Gastroesophageal sphincter (tissue), 4 donors: ENCODE data around the gene RMND5B. TPM values are rescaled to one million over a fixed set of nuclear protein-coding genes. Genes with fewer than 3 reads are reported as not detected.

Experiments
- ATAC-seq: fragments of 150-250 bp; one replicate; pipeline ENCODE4 v1.9.1; 2016; ENCODE audit warnings: mild to moderate bottlenecking, moderate library complexity
- H3K27ac ChIP-seq, 4 donors: fragments of 200-600 bp; sonication (generic) in 3 of 4; 1 replicate in 3 of 4; 2 replicates in 1 of 4; pipeline ENCODE4 v1.5.1; 2016 to 2019
- H3K27me3 ChIP-seq: fragments of 200-600 bp; sonication (generic); one replicate; pipeline ENCODE4 v1.5.1; 2019
- H3K36me3 ChIP-seq, 2 donors: fragments of 200-600 bp; sonication (generic); one replicate each; pipeline ENCODE4 v1.5.1; 2019; ENCODE audit warnings: control low read depth in 1 of 2
- H3K4me1 ChIP-seq, 3 donors: fragments of 200-600 bp; sonication (generic); 1 replicate in 2 of 3; 2 replicates in 1 of 3; pipeline ENCODE4 v1.5.1; 2016 to 2019; ENCODE audit warnings: control low read depth in 2 of 3
- H3K4me3 ChIP-seq, 2 donors: fragments of 200-600 bp; sonication (generic); one replicate each; pipeline ENCODE4 v1.5.1; 2019; ENCODE audit warnings: mild to moderate bottlenecking in 1 of 2, moderate library complexity in 1 of 2
- H3K9me3 ChIP-seq, 3 donors: fragments of 200-600 bp; sonication (generic); one replicate each; pipeline ENCODE4 v1.5.1; 2017 to 2019; ENCODE audit warnings: control low read depth in 2 of 3
- CTCF ChIP-seq, 4 experiments: fragments of 200-600 bp in 2 of 4; fragments of 450-650 bp in 2 of 4; sonication (generic) in 1 of 4; IDR thresholded peaks; one replicate each; pipeline ENCODE4 v1.5.1; 2017 to 2019; ENCODE audit warnings: antibody characterized with exemption in 4 of 4, mild to moderate bottlenecking in 2 of 4, moderate library complexity in 2 of 4
- EP300 ChIP-seq: sonication (generic); formaldehyde crosslinking; IDR thresholded peaks from one replicate; pipeline ENCODE4 v1.6.1; 2017; ENCODE audit warnings: antibody characterized with exemption, mild to moderate bottlenecking
- POLR2A ChIP-seq, 2 donors: fragments of 450-650 bp; IDR thresholded peaks; one replicate each; pipeline ENCODE4 v1.6.1; 2017; ENCODE audit warnings: antibody characterized with exemption in 2 of 2, mild to moderate bottlenecking in 2 of 2, moderate library complexity in 1 of 2
- POLR2AphosphoS5 ChIP-seq: sonication (generic); formaldehyde crosslinking; IDR thresholded peaks from one replicate; pipeline ENCODE4 v1.6.1; 2017; ENCODE audit warnings: antibody characterized with exemption
- WGBS, 2 donors: methylation state at CpG; one replicate each; pipeline ENCODE4 v1.1.5; 2018; ENCODE audit warnings: low coverage in 1 of 2; 5-methylcytosine and 5-hydroxymethylcytosine counted together
- total RNA-seq, 4 donors: library from RNA; depleted of rRNA; stranded (reverse); fragments of >200 nt; gene quantifications; one replicate each; pipeline ENCODE4 v1.1.0, GENCODE V29; 2016

The RMND5B gene
- total RNA-seq, 4 donors from 2014 or later = 34.6 to 56.6 (median 41.7) TPM

DNA sequence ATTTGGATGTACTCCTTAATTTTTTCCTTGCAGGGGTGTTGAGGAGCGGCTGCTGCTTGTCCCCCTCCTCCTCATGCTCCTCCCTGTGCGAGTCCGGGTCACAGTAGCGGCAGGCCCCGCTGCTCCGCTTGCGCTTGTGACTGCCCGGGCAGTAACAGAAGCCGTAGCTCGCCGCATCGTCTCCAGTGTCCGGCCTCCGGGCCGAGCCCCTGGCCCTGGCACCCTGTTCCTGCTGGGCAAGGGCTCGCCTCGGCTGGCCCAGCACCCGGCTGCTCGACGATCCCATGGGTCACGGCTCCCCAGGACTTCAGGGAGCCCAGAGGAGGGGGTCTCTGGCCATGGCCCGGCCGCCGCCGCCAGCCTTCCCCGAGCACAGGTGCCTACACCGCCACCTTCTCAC, 56.2 kb downstream of the RMND5B start, which contains the start of gene GMCL2:
Gene GMCL2 (minus strand): TSS at position 358 of the 400 bp plus-strand sequence. CDS start 72 bp downstream, at position 286.
- Histone ChIP-seq H3K9me3 (no peaks in the 10 kb centered on the region), H3K4me3 (no peak within 1 kb of the TSS), H3K36me3 (no peaks in the 10 kb centered on the region), H3K27me3 (peaks cover 14% of the 10 kb centered on the region), H3K27ac (no peak within 1 kb of the TSS), H3K4me1 (no peaks in the 10 kb centered on the region)
- 92 to 100% methylated on average over 3 to 7 of the region's 27 CpGs for WGBS, 2 donors
- ATAC-seq = no peak
- TF ChIP-seq CTCF (IDR thresholded peaks at IDR 0.05) = no peak
- no peak for TF ChIP-seq EP300
- TF ChIP-seq POLR2A (IDR thresholded peaks at IDR 0.05) = no peak
- TF ChIP-seq POLR2AphosphoS5 = no peak

GRCh38 chr5:178189433-178189832, 58.6 kb downstream of the RMND5B start:
- Histone ChIP-seq H3K4me3 (no peak overlapping the region), H3K4me1 (no peaks in the 10 kb centered on the region), H3K27me3 (peaks cover 30% of the 10 kb centered on the region), H3K27ac (no peak overlapping the region), H3K36me3 (no peaks in the 10 kb centered on the region), H3K9me3 (no peaks in the 10 kb centered on the region)
- TF ChIP-seq EP300 (no peak), POLR2A (IDR thresholded peaks at IDR 0.05) (no peak), CTCF (IDR thresholded peaks at IDR 0.05) (no peak), POLR2AphosphoS5 (no peak)
- WGBS, 2 donors = 33 to 50% methylated on average over 2 of the region's 2 CpGs
- ATAC-seq = no peak

GRCh38 chr5:178191661-178192060, 60.8 kb downstream of the RMND5B start:
- TF ChIP-seq CTCF (IDR thresholded peaks at IDR 0.05) (no peak), POLR2AphosphoS5 (no peak), EP300 (no peak), POLR2A (IDR thresholded peaks at IDR 0.05) (no peak)
- Histone ChIP-seq H3K27me3 (peaks cover 30% of the 10 kb centered on the region), H3K9me3 (no peaks in the 10 kb centered on the region), H3K27ac (no peak overlapping the region), H3K36me3 (no peaks in the 10 kb centered on the region), H3K4me1 (no peaks in the 10 kb centered on the region), H3K4me3 (no peak overlapping the region)
- WGBS, 2 donors = 67 to 81% methylated on average over 3 to 4 of the region's 4 CpGs
- ATAC-seq = no peak

DNA sequence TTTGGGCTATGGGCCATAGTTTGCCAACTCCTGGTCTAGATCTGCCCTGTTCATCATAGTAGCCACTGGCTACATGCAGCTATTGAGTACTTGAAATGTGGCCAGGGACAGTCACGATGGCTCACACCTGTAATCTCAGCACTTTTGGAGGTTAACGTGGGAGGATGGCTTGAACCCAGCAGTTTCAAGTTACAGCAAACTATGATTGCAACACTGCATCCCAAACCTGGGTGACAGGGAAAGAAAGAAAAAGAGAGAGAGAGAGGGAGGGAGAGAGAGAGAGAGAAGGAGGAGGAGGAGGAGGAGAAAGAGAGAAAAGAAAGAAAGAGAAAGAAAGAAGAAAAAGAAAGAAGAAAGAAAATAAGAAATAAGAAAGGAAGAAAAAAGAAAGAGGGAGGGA, 61.4 kb downstream of the RMND5B start:
- no peak for ATAC-seq
- WGBS, 2 donors = 60 to 61% methylated on average over 1 to 2 of the region's 2 CpGs
- no peak for TF ChIP-seq EP300
- no peak for TF ChIP-seq POLR2A (IDR thresholded peaks at IDR 0.05)
- no peak for TF ChIP-seq POLR2AphosphoS5
- no peak for TF ChIP-seq CTCF (IDR thresholded peaks at IDR 0.05)
- no peak overlapping the region for H3K27ac ChIP-seq
- H3K9me3 ChIP-seq = no peaks in the 10 kb centered on the region
- no peaks in the 10 kb centered on the region for H3K4me1 ChIP-seq
- no peaks in the 10 kb centered on the region for H3K36me3 ChIP-seq
- H3K27me3 ChIP-seq = peaks cover 30% of the 10 kb centered on the region
- H3K4me3 ChIP-seq = no peak overlapping the region

DNA sequence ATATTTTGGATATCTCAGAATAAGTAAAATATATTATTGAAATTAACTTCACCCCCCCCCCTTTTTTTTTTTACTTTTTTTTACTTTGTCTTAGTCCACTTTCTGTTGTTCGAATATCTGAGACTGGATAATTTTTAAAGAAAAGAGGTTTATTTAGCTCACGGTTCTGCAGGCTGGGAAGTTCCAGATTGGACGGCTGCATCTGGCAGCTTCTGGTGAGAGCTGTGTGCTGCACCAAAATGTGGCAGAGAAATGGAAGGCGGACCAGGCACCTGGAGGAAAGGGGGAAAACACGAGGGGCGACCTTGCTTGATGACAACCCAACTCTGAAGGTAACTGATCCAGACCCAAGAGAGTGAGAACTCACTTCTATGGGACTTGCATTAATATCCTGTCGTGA, 62.0 kb downstream of the RMND5B start:
- no peak for ATAC-seq

More for the DNA sequence above, 62.0 kb downstream of the RMND5B start:
- peaks cover 30% of the 10 kb centered on the region for H3K27me3 ChIP-seq
- H3K9me3 ChIP-seq = no peaks in the 10 kb centered on the region
- 73 to 91% methylated on average over 3 to 6 of the region's 7 CpGs for WGBS, 2 donors
- H3K27ac ChIP-seq = no peak overlapping the region
- no peak for TF ChIP-seq POLR2A (IDR thresholded peaks at IDR 0.05)
- no peak for TF ChIP-seq CTCF (IDR thresholded peaks at IDR 0.05)
- no peak for TF ChIP-seq EP300
- no peak for TF ChIP-seq POLR2AphosphoS5
- H3K4me3 ChIP-seq = no peak overlapping the region
- H3K36me3 ChIP-seq = no peaks in the 10 kb centered on the region
- H3K4me1 ChIP-seq = no peaks in the 10 kb centered on the region
